Fibroblast of gingiva (primary cell): ENCODE data around the gene PPP1R3F.

Source experiments
- DNase-seq: peaks from one replicate; pipeline ENCODE4 v3.0.0-alpha.2; 2011; ENCODE audit warnings: low read depth

The PPP1R3F gene

DNA sequence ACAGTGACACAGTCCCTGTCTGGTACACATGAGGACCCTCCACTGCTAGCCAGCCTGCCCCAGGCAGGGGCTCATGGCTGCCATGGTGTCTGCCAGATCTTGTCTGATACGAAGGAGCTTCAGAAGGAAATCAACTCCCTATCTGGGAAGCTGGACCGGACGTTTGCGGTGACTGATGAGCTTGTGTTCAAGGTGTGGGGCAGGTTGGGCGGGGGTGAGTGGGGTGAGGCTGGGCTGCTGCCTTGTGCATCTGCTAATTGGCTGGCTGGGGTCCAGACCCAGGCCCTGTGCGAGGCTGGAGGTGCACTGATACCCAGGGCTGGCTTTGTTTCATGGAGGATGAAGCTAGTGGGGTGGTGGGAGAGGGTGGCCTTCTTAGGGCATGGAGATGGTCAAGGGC is 20.5 kb upstream of the PPP1R3F start:
- DNase-seq, result no peak

DNA sequence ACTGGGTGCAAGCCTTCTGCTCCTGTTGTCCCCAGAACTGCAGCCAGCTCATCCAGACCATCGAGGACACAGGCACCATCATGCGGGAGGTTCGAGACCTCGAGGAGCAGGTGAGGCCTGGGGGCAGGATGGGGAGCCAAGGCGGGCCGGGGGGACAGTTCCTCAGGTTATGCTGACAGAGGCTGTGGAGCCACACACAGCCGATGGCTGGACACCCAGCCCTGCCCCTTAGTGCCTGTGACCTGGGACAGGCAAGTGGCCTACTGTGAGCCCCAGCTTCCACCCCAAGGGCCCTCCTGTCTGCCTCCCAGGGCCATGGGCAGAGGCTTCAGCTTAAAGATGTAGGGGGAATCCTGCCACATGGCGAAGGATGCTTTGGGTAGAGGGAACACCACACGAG is 20.0 kb upstream of the PPP1R3F start:
- no peak for DNase-seq

DNA sequence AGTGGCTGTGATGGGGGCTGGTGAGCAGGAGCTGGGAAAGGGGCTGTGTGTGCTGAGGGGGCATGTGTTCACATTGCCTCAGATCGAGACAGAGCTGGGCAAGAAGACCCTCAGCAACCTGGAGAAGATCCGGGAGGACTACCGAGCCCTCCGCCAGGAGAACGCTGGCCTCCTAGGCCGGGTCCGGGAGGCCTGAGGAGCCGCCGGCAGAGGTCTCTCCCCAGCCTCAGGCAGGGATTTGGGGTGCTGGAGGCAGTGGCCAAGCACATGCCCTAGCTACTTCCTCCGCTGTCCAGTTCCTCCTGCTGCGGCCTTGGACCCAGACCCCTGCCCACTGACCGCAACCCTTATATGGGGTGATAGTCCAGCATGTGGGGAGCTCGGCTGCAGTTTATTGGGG is 19.5 kb upstream of the PPP1R3F start:
- DNase-seq, result no peak

DNA sequence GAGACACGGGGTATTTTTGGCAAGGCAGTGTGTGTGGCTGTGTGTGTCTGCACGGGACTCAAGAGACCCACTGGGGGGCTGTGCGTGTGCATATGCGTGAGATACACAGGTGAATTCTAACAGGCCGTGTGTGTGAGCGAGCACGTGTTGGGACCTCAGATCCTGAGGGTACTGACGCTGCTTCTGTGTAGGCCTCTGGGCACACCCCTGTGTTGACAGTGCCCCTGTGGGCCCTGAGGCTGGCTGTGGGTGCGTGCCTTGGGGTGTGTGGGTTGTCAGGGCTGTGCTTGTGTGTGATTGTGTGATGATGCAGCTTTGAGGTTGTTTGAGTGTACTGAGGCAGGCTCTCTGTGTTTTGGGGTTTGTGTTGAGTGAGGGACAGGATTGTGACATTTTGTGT is 19.0 kb upstream of the PPP1R3F start:
- DNase-seq, result no peak

DNA sequence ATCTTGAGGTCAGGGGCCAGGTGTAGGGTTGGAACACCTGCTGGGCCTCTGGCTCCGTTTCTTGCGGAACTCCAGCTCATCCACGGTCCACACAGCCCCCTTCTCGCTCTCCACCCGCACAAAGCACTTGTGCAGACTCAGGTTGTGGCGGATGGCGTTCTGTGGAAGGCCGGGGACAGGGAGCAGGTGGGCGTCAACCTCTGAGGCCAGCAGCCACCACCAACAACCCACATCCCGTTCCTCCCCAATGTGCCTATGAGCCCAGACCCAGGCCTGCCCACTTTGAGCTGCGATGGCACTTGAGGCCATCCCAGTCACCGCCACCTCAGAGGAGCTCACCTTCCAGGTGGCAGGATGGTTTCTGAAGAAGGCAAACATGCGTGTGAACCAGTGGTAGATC is 18.3 kb upstream of the PPP1R3F start:
- no peak for DNase-seq

DNA sequence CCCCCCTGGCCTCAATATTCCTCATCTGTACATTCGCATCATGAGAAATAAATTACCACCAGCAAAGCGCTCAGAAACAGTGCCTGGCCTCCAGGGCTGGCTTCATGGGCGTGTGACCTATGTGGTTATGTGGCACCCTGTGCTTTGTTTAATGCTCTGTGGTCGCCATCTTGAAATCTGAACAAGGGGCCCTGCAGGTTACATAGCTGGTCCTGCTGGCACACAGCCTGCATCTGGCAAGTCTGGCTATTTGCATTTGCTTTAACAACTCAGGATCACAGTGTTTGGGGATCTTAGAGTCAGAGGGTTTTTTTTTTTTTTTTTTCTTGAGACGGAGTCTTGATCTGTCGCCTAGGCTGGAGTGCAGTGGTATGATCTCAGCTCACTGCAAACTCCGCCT is 15.0 kb upstream of the PPP1R3F start:
- no peak for DNase-seq

DNA sequence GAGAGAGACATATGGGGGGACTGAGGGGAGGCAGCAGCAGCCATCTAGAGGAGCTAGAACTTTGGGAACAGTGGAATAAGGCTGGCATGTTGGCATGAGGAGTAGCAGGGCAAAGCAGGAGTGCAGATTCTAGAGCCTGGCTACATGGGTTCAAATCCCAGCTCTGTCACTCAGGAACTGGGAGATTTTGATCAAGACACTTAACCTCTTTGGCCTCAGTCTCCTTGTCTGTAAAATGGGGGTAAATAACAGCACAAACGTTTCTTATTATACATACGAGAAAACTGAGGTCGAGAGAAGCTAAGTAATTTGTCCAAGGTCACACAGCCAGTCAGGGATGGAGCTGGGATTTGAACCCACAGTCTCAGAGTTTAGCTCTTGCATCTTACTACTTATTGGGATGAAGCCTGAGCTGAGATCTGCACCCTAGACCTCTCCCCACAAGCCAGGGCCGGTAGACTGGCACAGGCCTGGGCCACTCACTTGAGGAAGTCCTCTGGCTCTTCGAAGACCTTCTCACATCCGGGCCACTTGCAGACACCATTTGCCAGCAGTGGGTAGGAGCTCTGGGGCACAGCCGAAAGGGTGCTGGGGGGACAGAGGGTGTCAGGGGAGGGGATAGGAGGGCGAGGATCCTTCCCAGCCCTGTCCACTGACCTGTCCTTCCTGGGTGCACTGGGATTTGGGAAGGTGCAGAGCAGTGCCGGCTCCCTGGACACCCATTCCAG is 13.2 kb upstream of the PPP1R3F start:
- no peak for DNase-seq

DNA sequence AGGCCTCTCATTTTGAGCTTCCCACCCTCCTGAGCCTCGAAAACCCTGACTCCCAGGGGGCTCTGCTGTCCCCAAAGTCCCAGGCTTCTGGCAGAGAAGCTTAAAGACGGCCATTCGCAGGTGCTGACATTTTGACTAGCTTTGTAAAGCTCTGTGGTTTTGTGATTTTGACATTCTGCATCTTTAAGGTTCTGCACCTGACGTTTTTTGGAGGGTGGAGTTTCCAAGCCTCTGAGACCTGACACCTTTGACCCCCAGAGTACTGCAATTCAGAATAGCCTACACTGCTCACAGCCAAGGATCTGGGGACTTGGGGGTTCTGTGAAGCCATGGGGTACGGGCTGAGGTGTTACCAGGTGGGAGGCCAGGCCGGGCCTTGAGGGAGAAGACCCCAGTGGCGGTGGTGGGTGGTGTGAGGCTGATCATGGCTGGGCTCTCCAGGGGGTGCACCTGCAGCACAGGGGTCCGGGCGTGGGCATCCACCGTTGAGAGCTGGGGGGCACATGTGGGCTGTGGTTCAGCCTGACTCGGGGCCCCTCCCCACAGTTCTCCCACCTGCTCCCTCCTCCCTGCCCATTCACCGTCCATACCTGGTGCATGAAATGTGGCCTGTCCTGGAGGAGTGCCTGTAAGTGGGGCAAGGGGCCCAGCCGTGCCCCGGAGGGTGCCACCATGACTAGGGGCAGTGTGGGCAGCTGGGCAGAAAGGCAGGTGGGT is 12.4 kb upstream of the PPP1R3F start:
- no peak for DNase-seq

DNA sequence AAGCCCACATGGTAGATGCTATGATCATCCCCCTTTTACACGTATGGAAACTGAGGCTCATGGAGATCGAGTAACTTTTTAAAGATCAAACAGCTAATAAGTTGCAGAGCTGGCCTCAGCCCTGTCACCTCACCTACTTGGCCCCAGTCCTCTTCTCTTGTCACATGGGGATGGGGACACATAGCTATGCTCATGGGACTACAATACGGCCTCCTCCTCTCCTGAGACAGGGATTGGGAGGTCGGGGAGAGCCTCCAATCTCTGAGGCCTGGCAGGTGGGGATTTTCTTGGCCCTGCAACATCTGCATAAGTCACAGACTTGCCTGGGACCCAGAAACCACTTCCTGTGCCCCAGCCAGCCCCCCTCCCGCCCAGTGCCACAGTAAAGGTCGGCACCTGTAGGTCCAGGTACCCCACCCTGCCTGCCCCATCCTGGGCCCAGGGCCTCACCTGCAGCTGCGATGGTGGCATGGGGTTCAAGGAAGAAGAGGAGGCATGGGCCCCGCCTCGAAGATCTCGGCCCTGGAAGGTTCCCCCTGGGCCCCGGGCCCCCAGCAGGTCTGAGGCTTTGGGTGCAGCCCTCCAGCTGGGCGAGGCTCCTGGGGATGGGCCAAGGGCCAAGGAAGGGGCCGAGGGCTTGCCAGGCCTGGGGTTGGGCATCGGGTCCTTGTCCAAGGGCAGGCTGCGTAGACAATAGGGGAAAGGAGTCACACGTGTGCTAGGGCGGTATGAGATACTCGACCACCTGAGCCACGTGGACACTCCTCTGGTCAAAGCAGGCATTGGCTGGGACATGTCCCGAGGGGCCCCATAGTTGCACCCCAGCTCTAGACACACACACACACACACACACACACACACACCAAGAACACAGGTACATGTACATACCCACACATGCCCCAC is 11.5 kb upstream of the PPP1R3F start:
- DNase-seq, result no peak

DNA sequence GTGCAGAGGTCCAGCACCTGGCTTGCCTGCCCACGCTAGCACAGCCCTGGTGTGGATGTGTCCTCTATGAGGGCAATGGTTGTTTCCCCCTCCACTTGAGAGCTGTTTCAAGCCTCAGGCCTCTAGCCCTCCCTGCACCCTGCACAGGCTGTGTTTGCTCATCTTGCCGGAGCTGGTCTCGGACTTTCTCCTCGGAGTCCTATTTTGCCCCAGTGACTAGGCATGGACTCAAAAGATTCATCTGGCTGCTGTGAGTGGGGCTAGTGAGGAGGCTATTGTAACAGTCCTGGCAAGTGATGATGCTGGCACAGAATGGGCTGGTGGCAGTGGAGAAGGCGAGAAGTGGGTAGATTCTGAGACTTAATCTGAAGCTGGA is 10.9 kb upstream of the PPP1R3F start:
- DNase-seq, result no peak

DNA sequence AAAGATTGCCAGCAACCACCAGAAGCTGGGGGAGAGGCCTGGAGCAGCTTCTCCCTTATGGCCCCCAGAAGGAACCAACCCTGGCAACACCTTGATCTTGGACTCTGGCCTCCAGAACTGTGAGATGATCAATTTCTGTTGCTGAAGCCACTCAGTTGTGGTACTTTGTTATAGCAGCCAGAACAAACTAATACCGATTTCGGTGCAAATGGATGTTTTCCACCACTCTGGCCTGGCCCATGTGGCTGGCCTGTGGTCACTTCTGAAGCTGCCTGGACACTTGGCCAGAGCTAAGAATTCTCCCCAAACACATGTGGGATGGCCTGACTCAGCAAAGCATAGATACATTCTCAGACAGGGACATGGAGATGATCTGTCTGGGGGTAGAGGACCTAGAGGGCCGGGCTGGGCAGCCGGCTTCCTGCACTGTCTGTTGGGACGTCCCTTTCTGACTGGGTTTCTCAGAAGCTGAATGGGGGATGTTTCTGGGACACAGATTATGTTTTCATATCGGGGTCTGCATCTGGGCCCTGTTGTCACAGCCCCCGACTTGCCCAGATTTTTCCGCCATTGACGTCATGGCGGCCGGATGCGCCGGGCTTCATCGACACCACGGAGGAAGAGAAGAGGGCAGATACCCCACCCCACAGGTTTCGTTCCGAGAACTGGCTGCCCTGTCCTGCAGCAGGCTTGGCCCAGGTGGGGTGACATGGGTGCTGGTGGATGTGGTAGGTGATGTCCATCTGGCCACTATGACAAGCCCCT is 9.2 kb upstream of the PPP1R3F start:
- DNase-seq, result no peak

DNA sequence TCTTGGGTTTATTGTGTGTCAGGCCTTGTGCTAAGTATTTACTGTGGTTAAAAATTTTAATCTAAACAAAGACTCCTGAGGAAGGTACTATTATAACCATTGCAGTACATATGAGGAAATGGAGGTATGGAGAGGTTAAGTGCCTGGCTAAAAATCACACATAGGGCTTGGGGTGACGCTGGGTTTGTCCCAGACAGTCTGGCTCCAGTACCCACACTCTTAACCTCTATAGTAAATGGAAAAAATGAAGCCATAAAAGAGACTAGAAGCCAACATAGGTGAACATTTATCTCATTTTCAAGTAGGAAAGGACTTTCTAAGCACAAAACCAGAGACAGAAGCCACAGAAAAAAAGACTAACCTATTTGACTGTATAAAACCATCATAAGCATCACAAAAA is 7.0 kb upstream of the PPP1R3F start:
- no peak for DNase-seq

DNA sequence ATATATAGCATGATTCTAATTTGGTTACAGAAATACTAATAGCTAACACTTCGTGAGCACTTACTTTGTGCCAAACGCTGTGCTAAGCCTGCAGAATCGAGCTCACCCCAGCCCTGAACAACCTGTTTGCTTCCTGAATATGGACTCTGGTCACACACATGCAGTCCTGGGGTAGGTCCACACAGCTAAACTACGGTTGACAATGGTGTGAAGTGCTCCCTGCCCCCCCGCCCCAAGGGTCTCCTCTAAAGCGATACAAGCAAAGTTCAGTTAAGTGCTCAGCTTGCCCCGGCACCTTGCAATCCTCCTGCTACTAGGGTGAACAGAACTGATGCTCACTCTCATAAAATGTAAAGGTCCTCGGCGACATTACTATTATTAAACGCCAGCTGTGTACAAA is 6.0 kb upstream of the PPP1R3F start:
- DNase-seq, result no peak

DNA sequence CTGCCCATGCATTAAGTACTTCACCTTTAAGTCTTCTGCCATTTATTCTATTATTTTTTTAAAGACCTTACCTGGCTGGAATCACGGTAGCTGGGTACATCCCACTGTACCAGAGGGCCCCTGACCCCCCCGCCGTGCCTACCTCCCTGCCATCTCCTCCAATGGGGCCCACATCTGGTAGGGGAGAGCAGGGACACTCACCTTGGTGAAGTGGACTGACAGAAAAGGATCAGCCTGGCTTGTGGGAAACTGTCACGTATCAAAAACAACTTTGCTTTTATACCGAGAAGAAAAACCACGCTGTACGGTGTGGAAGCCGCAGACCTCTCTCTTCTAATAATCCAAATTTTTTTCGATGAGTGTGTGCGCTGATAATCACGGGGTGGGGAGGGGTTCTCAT is 5.1 kb upstream of the PPP1R3F start, which contains the start of gene FOXP3:
Gene FOXP3 (minus strand): TSS at position 251 of the 400 bp plus-strand sequence. CDS start 6,205 bp downstream, outside the sequence.
- DNase-seq, result no peak

DNA sequence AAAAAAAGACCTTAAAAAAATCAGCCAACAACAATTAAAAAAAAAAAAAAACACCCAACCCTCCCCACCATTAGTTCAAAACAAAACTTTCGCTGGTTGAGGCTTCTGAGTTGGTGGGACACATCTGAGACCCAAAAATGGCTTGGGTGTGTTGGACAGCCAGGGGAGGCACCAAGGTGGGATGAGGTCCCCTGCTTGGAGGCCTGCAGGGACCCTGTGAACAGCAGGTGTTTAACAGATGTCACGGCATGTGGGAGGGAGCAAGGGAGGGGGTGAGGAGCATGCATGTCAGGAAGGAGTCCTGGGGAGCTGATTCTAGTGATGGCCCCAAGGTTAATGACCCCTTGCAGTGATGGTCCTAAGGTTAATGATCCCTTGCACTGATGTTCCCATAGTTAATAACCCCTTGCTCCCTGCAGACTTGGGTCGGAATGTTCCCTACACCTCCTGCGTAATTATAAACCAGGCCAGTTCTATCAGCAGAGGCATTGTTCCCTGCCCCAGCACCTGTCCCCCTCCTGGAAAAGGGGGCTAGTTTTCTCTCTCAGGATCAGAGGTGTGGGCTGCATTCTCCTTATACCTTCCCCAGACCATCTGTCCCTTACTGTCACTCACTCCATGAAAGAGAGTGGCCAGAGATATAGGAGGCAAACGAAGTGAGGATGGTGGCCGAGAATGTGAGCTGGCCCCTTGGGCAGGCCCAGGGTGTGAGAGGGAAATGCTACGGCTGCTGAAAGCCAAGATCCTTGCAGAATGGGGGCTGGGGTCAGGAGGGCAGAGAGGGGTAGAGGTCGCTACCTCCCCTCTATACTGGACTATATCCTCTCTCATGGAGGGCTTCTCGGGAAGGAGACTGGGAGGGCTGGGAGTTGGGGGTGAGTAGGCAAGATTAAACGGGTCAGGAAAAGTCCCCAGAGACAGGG is 2.8 kb upstream of the PPP1R3F start:
- DNase-seq, result no peak

DNA sequence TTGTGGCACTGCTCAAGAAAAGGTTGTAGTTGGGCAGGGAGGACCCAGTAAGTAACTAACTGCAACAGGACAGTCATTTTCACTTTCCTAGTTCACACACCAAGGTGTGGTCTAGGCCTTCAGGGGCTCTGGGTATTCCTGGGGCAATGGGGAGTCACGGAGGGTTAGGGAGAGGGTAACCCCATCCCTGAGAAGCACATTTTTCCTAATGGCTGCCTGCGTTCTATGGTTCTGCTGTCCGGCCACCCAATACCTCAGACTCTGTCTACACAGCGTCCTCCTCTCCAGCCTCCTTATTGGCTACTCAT is 937 bp upstream of the PPP1R3F start:
- no peak for DNase-seq

DNA sequence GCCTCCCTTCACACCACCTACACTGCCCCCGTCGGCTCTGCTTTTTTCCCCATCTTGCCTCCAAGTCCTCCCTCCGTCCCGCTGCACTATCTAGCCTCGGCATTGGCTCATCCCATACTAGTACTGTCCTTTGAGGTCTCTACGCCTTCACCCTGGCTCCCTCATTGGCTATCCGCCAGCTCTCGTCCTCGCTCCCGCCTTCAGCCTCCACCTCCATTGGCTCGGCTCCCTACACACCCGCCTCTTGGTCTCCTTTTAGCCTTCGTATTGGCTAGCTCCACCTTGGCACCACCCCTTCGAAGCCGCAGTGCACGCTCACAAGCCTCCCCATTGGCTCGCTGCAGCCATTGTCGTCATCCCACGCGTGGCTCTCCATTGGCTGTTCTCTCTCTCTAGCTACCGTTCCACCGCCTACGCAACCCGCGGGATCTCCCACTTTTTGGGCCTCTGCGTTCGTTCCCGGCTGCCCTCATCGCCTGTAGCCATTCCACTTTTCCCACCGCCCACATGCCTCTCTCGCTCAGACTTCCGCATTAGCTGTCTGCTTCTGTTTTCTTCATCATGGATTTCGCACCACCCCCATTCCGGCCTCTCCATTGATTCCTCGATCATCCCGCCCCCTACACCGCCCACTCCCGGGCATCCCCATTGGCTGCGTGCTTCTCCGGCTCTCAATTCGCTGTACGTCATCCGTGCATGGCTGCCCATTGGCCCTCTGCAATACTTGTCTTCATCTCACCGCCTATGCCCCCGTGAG is 405 bp upstream of the PPP1R3F start:
- DNase-seq, result peak; percentile 98

DNA sequence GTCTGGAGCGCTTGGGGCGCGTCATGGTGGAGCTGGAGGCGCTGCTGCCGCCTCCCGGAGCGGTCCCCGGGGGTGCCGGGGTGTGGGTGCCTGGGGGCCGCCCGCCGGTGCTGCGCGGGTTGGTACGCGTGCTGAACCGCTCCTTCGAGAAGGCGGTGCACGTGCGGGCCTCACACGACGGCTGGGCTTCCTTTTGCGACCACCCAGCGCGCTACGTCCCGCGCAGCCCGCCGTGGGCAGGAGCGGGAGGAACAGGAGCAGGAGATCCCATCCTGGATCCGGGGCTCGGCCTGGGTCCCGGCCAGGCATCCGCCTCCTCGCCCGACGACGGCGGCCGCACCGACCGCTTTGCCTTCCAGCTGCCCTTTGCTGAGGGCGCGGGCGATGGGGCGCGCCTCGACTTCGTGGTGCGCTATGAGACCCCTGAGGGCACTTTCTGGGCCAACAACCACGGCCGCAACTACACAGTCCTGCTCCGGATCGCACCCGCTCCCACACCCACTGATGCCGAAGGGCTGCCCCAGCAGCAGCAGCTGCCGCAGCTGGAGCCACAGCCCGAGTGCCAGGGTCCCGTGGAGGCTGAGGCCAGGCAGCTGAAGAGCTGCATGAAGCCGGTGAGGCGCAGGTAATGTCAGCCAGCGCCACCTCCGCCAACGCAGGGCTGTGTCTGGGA is 792 bp downstream of the PPP1R3F start:
- no peak for DNase-seq

DNA sequence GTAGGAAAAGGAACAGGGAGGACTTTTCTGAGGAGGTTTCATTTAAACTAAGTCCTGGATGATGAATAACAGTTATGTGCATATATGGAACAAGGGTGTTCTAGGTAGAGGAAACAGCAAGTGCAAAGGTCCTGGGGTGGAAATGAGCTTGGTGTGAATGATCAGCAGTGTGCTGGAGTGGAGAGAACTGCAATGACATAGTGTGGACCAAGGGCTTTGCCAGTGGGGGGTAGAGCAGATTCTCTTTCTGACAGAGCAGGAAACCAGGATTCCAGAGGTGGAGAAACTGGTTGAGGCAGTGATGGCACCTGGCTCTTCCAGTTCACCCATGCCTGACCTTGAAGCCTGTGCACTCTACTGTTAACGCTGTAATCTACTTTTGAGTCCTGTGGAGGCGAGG is 1.7 kb downstream of the PPP1R3F start:
- DNase-seq, result no peak

DNA sequence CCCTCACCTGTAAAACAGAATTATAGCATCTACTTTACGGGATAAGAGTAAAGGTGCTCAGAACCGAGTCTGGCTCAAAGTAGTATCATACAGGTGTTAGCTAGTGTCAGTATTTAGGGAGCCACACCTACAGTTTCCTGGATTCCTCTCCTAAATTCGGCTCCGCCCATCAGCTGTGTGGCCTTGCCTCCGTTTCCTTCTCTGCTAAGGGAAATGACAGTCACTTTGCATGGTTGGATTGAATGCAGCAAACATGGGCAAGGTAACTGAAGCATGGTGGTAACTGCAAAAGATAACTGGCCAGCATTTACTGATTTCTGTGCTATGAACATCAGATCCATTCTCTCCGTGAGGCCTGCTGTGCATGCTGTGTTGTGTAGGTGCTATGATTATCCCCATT is 2.8 kb downstream of the PPP1R3F start:
- DNase-seq, result no peak
